ENCODE results near the gene GPC6.

GPC6 gene

GRCh38 chr13:93709506-93710244 is 483.1 kb downstream of the GPC6 start:
- no peak for DNase-seq

DNA sequence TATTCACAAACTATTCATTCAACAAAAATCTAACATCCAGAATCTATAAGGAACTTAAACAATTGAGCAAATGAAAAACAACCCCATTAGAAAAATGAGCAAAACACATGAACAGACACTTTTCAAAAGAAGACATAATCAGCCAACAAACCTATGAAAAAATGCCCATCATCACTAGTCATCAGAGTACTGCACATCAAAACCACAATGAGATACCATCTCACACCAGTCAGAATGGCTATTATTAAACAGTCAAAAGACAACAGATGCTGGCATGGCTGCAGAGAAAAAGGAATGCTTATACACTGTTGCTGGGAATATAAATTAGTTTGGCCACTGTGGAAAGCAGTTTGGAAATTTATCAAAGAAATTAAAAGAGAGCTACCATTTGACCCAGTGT is 487.6 kb downstream of the GPC6 start:
- no peak for DNase-seq

DNA sequence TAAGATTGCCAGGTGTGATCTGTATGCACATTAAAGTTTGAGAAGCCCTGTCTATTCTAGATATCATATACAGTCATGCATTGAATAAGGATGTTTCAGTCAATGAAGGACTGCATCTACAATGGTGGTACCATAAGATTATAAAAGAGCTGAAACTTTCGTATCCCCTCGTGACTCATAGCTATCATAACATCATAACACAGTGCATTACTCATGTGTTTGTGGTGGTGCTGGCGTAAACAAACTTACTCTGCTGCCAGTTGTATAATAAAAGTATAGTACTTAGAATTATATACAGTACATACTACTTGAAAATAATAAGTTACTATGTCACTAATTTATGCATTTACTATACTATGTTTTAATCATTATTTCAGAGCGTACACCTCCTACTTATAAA is 489.3 kb downstream of the GPC6 start:
- no peak for DNase-seq

DNA sequence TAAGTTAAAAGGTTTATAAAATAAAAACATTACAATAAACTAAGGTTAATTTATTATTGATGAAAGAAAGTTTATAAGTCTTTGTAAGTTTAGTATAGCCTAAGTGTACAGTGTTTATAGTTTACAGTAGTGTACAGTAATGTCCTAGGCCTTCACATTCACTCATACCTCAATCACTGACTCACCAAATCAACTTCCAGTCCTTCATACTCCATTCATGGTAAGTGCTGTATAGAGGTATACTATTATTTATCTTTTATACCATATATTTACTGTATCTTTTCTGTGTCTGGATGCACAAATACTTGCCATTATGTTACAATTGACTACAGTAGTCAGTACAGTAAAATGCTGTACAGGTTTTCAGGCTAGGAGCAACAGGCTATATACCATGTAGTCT is 490.0 kb downstream of the GPC6 start:
- DNase-seq: no peak

GRCh38 chr13:93721483-93721882 is 494.9 kb downstream of the GPC6 start:
- DNase-seq: no peak

GRCh38 chr13:93723316-93723715 is 496.7 kb downstream of the GPC6 start:
- no peak for DNase-seq

GRCh38 chr13:93724187-93724586 is 497.6 kb downstream of the GPC6 start:
- DNase-seq: no peak

DNA sequence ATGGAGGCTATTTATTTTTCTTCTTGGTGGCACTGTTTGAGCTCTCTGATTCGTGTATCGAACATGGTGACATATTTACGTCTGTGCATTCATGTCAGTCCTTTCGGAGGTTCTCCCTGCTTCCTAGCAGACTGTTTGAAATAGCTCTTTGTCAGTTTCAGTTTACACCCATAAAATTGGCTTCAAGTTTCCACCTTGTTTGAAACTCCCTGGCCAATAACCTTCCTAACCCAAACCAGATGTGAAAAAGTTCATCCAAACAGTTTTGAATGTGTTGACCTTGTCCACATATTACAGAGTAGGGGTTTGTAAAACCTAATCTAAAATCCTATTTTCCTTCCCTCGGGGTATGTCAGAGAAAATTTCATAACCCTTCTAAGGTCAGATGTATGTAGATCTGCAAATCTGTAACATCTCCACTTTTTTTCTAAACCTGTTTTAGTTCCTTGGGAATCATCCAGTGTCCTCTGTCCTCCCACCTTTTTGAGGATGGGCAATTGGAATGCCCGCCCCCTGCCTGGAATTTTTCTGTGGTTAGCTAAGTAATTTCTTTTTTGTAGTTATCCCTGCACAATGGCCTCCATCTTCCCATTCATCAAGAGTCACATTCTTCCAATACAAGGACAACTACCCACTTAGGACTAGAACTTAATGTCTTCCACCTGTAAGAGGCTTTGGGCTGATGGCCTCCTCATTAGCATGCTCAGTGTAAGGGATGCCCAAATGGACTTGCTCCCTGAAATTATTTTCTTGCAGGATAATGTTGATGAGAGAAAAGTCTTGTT is 499.8 kb downstream of the GPC6 start:
- DNase-seq: no peak

- DNase-seq: no peak
These were observed 500.9 kb downstream of the GPC6 start for GRCh38 chr13:93727211-93728141.

DNA sequence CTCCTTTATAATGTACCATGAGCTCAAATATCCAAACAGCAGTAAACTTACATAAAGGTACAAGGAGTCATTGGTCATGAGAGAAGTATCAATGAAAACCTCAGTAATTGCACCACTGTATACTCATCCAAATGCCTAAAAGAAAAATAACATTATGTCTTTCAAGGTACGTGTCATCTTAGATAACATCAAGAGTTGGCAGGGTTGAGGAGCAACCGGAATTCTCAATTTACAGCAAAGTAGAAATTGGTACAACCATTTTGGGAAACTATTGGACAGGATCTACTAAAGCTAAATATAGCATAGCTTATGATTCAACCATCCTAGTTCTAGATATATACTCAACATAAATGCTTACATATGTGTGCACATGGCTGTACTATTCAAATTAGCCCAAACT is 502.8 kb downstream of the GPC6 start:
- no peak for DNase-seq

- no peak for DNase-seq
These were observed 504.2 kb downstream of the GPC6 start for GRCh38 chr13:93730780-93731179.

- no peak for DNase-seq
These were observed 505.6 kb downstream of the GPC6 start for GRCh38 chr13:93732186-93732585.

DNA sequence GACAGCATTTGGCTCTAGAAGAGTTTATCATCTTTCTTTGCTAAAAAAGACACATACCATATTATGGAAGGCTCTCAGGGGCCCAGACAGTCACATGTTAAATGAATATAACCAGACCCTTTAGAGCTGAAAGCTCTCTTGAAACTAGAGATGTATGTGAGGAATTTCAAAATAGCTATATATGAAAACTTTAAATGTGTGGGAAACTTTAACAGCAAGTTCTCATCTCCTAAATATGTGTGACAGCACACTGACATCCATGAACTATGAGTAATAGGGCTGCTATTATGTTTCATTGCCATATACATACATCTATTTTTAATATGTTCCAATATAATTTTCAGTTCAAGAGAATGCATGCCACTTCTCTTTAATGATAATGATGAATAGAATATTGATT is 509.5 kb downstream of the GPC6 start:
- no peak for DNase-seq

DNA sequence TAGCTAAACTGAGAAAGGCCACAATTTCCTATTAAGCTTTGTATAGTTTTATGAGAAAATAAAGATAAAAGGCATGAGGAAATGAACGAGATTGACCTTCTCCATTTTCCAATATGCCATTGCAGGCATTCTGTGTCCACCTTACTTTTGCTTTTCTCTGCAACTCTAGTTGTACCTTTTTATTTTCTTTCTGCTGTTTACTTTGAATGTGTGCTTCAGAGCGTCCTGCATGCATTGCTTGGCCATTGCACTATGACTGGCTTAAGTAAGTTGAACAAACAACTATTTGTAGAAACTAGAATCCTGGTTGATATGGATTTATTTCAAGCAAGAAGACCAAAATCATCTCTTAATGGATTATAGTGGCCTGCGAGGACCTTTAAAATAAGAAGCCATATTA is 510.3 kb downstream of the GPC6 start:
- no peak for DNase-seq

- DNase-seq: no peak
These were observed 513.7 kb downstream of the GPC6 start for GRCh38 chr13:93740334-93740733.

- no peak for DNase-seq
These were observed 517.4 kb downstream of the GPC6 start for GRCh38 chr13:93744033-93744432.

DNA sequence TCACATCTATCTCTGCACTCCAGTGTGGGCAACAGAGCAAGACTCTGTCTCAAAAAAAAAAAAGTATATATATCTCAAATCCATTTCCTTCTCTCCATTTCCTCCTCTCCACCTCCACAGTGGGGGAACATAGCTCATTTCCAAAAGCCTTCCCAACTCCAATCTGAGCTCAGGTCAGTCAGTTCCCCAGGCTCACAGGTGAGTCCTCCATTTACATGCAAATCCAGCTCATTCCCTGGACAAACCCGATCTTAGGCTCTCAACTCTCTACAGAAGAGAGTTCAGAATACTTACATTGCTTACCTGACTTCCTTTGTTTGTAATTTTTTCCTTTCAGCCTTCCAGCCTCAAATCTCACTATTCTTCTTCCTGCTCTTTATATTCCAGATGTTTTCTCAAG is 518.3 kb downstream of the GPC6 start:
- no peak for DNase-seq

- no peak for DNase-seq
These were observed 519.3 kb downstream of the GPC6 start for GRCh38 chr13:93745884-93746283.

DNA sequence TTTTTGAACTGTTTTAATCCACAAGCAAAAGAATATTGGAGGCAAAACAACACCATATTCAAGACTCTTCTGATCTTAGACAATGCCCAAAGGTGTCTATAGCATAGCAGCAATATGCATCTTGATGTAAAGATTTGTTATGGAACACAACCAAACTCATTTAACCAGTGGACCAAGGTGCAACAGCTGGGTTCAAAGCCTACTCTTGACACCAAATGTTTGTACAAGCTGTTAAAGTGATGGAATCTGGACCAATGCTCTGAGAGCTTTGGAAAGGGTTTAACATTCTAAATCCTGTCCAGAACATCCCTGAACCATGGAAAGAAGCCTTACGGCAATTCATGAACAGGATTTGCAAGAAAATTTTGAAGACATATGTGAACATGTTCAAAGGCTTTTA is 520.0 kb downstream of the GPC6 start:
- no peak for DNase-seq

DNA sequence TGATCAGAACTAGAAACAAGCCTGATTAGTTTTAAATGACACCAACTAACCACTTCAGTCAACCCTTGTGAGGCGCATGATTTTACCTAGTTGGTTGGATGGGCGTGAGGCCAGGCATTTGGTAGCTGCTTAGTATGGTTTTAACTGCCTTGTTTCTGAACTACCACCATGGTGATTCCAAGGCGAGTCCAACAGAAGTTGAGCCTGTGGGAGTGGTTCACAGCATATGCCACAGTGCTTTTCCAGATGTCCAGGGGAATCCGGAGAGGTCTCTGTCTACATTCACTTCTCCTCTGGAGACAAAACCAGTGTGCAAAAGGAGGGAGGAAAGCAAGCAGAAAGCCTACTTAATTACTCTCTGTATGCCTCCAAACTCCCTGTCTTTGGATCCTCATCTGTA is 524.1 kb downstream of the GPC6 start:
- no peak for DNase-seq

GRCh38 chr13:93751117-93751516 is 524.5 kb downstream of the GPC6 start:
- DNase-seq: no peak

DNA sequence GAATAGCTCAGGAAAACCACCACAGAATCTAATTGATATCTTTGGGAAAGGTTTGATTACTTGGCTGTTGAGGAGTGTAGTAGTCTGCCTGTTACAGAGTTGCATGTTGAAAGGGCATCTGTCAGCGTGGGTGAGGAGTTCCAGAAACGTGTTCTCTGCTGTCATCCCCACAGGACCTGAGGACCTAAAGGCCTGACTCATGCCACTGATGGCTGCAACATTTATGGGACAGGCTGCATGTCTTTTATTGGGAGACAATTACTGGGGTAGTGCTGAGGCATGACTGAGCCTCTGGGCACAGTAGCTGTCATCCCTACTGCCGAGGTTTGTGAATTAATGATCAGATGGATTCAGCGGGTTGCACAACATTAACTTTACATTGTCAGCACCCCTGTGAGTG is 525.9 kb downstream of the GPC6 start:
- DNase-seq: no peak

- no peak for DNase-seq
These were observed 527.0 kb downstream of the GPC6 start for GRCh38 chr13:93753639-93754038.

DNA sequence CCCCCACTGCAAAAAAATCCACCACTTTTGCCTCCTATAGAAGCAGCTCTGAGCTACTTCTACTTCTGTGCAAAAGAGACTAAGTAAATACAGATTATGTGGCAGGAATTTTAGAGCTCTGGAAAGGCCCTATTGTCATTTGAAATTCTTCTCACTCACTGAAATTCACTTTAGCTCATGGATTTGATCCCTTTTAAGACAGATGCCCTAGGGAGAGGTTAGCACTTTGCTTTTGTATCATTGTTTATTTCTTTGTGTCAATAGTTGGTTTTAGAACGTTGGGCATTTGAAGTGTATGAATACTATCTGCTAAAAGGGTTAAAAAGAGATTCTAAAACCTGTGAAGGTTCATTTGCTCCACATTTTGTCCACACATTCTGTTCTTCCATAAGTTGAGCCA is 528.7 kb downstream of the GPC6 start:
- DNase-seq: no peak

Data from CD4-positive, alpha-beta T cell treated with Interleukin-21 for 1 hour (primary cell).